ENCODE measurements around the gene LIN28A. TPM values are rescaled to one million over a fixed set of nuclear protein-coding genes. Genes with fewer than 3 reads are reported as not detected.

Gene LIN28A
- total RNA-seq, 1 donor from 2014 or later = 43.7 TPM

- peak overlapping the region; percentile 95 for H3K27ac Mint-ChIP-seq (ENCODE audit: unreplicated experiment)
These were observed 8.3 kb downstream of the LIN28A start for GRCh38 chr1:26418865-26419349.

GRCh38 chr1:26419494-26419893, 8.9 kb downstream of the LIN28A start:
- H3K4me1 Mint-ChIP-seq (ENCODE audit: low read depth, unreplicated experiment) = peaks cover 32% of the 10 kb centered on the region
- Histone ChIP-seq H3K79me2 (ENCODE audit: insufficient read depth, low read length) (no peaks in the 10 kb centered on the region), H3K4me2 (ENCODE audit: low read length) (peak overlapping the region; percentile 8)

More at GRCh38 chr1:26418865-26419349, 8.3 kb downstream of the LIN28A start:
- peak overlapping the region; percentile 8 for H3K4me2 ChIP-seq (ENCODE audit: low read length)
- Mint-ChIP-seq H3K36me3 (ENCODE audit: low read depth, unreplicated experiment) (peaks cover 2% of the 10 kb centered on the region), H3K9me3 (ENCODE audit: unreplicated experiment) (no peaks in the 10 kb centered on the region), H3K4me3 (ENCODE audit: unreplicated experiment) (peak overlapping the region; percentile 70), H3K4me1 (ENCODE audit: low read depth, unreplicated experiment) (peaks cover 34% of the 10 kb centered on the region), H3K27me3 (ENCODE audit: low read depth, unreplicated experiment) (no peaks in the 10 kb centered on the region)
- no peak for DNase-seq (ENCODE audit: low read depth)
- TF ChIP-seq CTCF (IDR thresholded peaks at IDR 0.05; ENCODE audit: insufficient read depth, low read depth, low read length) (no peak), EZH2 (IDR thresholded peaks at IDR 0.05; ENCODE audit: insufficient read depth, low read length) (no peak)
- H4K20me1 ChIP-seq (ENCODE audit: insufficient read depth, low read length) = no peaks in the 10 kb centered on the region
- H3K9ac ChIP-seq (ENCODE audit: low read length) = no peak overlapping the region
- H3K27me3 ChIP-seq (ENCODE audit: insufficient read depth, low read length) = peaks cover 24% of the 10 kb centered on the region
- FAIRE-seq = no peak
- H3K4me1 ChIP-seq (ENCODE audit: insufficient read depth, low read length) = peaks cover 4% of the 10 kb centered on the region
- H3K27ac ChIP-seq (ENCODE audit: low read depth, low read length) = no peak overlapping the region
- no peaks in the 10 kb centered on the region for H3K79me2 ChIP-seq (ENCODE audit: insufficient read depth, low read length)
- H3K36me3 ChIP-seq (ENCODE audit: insufficient read depth, low read length) = no peaks in the 10 kb centered on the region
- no peaks in the 10 kb centered on the region for H3K9me3 ChIP-seq (ENCODE audit: insufficient read depth, low read depth, low read length)
- H3K4me3 ChIP-seq (ENCODE audit: insufficient read depth, low read depth, low read length) = no peak overlapping the region
- no peak overlapping the region for H2AFZ ChIP-seq (ENCODE audit: low read depth, low read length)

More at GRCh38 chr1:26419494-26419893, 8.9 kb downstream of the LIN28A start:
- no peak for DNase-seq (ENCODE audit: low read depth)
- TF ChIP-seq CTCF (IDR thresholded peaks at IDR 0.05; ENCODE audit: insufficient read depth, low read depth, low read length) (no peak), EZH2 (IDR thresholded peaks at IDR 0.05; ENCODE audit: insufficient read depth, low read length) (no peak)
- Mint-ChIP-seq H3K9me3 (ENCODE audit: unreplicated experiment) (no peaks in the 10 kb centered on the region), H3K27ac (ENCODE audit: unreplicated experiment) (no peak overlapping the region), H3K36me3 (ENCODE audit: low read depth, unreplicated experiment) (no peaks in the 10 kb centered on the region), H3K27me3 (ENCODE audit: low read depth, unreplicated experiment) (no peaks in the 10 kb centered on the region), H3K4me3 (ENCODE audit: unreplicated experiment) (no peak overlapping the region)
- Histone ChIP-seq H4K20me1 (ENCODE audit: insufficient read depth, low read length) (no peaks in the 10 kb centered on the region), H3K27me3 (ENCODE audit: insufficient read depth, low read length) (peaks cover 18% of the 10 kb centered on the region), H3K27ac (ENCODE audit: low read depth, low read length) (no peak overlapping the region), H3K4me3 (ENCODE audit: insufficient read depth, low read depth, low read length) (no peak overlapping the region), H3K36me3 (ENCODE audit: insufficient read depth, low read length) (no peaks in the 10 kb centered on the region), H3K9ac (ENCODE audit: low read length) (no peak overlapping the region), H3K9me3 (ENCODE audit: insufficient read depth, low read depth, low read length) (no peaks in the 10 kb centered on the region), H2AFZ (ENCODE audit: low read depth, low read length) (no peak overlapping the region), H3K4me1 (ENCODE audit: insufficient read depth, low read length) (peaks cover 4% of the 10 kb centered on the region)
- no peak for FAIRE-seq

Measured in astrocyte (in vitro differentiated cells and primary cell).